Ectodermal cell (in vitro differentiated cells): ENCODE results near the gene SH3PXD2B.

ENCODE experiments used
- H3K27ac ChIP-seq: 2 replicates; pipeline ENCODE4 v1.7.0; 2013; ENCODE audit warnings: mild to moderate bottlenecking, low read depth, low read length; ENCODE audit not compliant: insufficient read depth, poor library complexity, severe bottlenecking
- H3K27me3 ChIP-seq: 2 replicates; pipeline ENCODE4 v1.7.0; 2013; ENCODE audit warnings: mild to moderate bottlenecking, low read length; ENCODE audit not compliant: insufficient read depth, control insufficient read depth, poor library complexity, severe bottlenecking
- H3K36me3 ChIP-seq: one replicate; pipeline ENCODE4 v1.7.0; 2013; ENCODE audit warnings: low read length; ENCODE audit not compliant: control insufficient read depth, insufficient read depth
- H3K4me1 ChIP-seq: one replicate; pipeline ENCODE4 v1.7.0; 2013; ENCODE audit warnings: low read length; ENCODE audit not compliant: control insufficient read depth, insufficient read depth
- H3K4me3 ChIP-seq: 2 replicates; pipeline ENCODE4 v1.7.0; 2013; ENCODE audit warnings: low read depth, low read length, control low read depth; ENCODE audit not compliant: insufficient read depth
- H3K9me3 ChIP-seq: 2 replicates; pipeline ENCODE4 v1.7.0; 2013; ENCODE audit warnings: mild to moderate bottlenecking, low read length, moderate library complexity; ENCODE audit not compliant: control insufficient read depth
- WGBS, 2 experiments: methylation state at CpG; one replicate each; pipeline ENCODE4 v1.1.7; 2013; ENCODE audit warnings: missing lambda C conversion rate in 2 of 2; 5-methylcytosine and 5-hydroxymethylcytosine counted together

SH3PXD2B gene

DNA sequence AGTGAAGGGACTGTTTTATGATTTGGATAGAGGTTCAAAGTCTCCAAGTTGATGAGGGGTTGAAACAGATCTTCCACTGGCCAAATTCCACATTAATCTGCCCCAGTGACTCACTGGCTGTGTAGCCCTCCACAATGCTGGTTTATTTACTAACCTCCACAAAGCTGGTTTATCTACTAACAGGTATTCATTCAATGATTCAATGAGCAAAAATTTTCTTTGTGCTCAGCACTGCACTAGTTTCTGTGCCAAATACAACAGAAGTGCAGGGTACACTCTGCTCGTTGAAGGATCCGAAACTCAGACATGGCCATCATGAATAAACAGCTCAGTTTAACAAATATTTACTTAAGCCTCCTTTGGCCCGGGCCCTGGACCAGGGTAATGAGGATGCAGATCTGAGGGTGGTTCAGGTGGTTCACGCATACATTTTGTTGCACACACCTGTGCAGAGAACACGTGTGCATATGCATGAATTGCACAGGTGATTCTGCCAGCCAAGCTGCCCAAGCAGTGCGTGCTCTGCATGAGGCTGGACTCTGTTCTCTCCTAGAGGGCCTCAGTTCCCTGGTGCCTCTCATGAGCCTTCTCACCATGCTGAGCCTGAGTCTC, 71.0 kb downstream of the SH3PXD2B start:
- Histone ChIP-seq H3K36me3 (peaks cover 37% of the 10 kb centered on the region), H3K4me1 (no peaks in the 10 kb centered on the region), H3K9me3 (no peaks in the 10 kb centered on the region), H3K27me3 (no peaks in the 10 kb centered on the region), H3K27ac (no peak overlapping the region), H3K4me3 (no peak overlapping the region)
- 86 to 87% methylated on average over 6 of the region's 6 CpGs for WGBS, 2 experiments

- 95 to 96% methylated on average over 21 of the region's 21 CpGs for WGBS, 2 experiments
- Histone ChIP-seq H3K27me3 (no peaks in the 10 kb centered on the region), H3K9me3 (no peaks in the 10 kb centered on the region), H3K4me1 (no peaks in the 10 kb centered on the region), H3K36me3 (peaks cover 29% of the 10 kb centered on the region), H3K4me3 (no peak overlapping the region), H3K27ac (no peak overlapping the region)
These were observed 73.2 kb downstream of the SH3PXD2B start for GRCh38 chr5:172380987-172381643.

DNA sequence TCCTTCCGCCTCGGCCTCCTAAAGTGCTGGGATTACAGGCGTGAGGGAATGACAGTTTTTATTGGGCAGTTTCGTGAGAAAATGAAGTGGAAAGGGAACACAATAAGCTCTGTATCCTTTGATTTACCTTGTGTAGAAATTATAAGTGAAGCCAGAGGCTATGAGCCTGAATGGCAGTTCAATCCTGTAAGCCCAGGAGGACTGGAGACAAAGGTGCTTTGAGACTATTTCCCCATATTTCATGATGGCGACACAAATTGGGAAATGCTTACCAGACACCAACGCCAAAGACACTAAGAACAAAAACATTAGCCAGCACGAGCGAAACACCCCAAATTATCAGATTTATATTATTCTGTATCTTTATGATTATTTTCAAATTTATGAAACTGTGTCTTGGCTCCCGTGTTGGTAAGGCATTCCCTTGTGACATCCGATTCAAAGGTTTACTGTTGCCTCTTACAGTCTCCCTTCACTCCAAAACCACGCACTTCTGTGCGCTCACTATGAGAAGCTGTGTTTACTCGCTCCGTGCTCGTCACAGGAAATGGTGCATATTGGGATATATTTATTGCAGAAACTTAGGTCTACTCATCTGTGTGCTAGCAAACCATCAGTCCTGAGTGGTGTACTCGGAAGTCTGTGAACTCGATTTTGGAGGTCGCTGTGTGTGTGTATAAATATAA, 73.9 kb downstream of the SH3PXD2B start:
- Histone ChIP-seq H3K4me3 (no peak overlapping the region), H3K27me3 (no peaks in the 10 kb centered on the region), H3K9me3 (no peaks in the 10 kb centered on the region), H3K27ac (no peak overlapping the region), H3K36me3 (peaks cover 29% of the 10 kb centered on the region), H3K4me1 (no peaks in the 10 kb centered on the region)
- WGBS, 2 experiments, result 96% methylated on average over 15 to 18 of the region's 18 CpGs

DNA sequence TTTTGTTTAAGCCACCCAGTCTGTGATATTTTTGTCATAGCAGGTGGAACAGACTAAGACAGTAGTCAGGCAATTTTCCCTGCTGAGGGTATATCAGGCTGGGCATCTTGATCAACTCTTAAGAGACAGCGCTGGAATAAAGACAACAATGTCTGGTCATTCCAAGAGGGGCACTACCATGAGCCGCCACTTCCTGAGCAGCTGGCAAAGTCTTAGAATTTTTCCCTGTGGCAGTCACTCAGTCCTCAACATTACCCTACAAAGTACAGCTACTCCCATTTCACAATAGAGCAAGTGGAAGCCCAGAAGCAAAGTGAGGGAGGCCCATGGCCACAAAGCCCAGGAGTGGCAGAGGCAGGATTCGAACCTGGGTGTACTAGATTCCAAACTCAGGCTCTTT, 74.8 kb downstream of the SH3PXD2B start:
- H3K27me3 ChIP-seq, result no peaks in the 10 kb centered on the region
- H3K27ac ChIP-seq, result no peak overlapping the region
- H3K9me3 ChIP-seq, result no peaks in the 10 kb centered on the region
- H3K4me1 ChIP-seq, result no peaks in the 10 kb centered on the region
- H3K36me3 ChIP-seq, result peaks cover 29% of the 10 kb centered on the region
- WGBS, 2 experiments, result 96 to 97% methylated on average over 3 of the region's 3 CpGs
- H3K4me3 ChIP-seq, result no peak overlapping the region

DNA sequence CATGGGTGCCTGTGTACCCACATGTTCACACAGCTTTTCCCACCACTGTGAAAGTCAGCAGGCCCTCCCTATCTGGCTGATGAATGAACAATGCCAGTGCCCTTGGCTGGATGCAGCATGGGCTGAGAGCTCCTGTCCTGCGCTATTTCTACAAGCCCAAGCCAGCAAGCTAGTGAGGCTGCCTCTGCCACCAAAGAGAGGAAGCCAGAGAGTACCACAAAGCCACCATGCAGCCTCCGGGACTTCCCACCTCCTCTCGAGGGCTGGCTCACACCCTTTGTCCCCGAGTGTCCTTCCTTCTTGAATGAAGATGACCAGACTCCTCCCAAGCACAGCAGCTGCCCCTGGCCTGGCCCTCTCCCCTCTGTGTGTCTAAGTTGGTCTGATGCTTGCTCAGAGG, 76.5 kb downstream of the SH3PXD2B start:
- Histone ChIP-seq H3K36me3 (peaks cover 34% of the 10 kb centered on the region), H3K4me3 (no peak overlapping the region)

DNA sequence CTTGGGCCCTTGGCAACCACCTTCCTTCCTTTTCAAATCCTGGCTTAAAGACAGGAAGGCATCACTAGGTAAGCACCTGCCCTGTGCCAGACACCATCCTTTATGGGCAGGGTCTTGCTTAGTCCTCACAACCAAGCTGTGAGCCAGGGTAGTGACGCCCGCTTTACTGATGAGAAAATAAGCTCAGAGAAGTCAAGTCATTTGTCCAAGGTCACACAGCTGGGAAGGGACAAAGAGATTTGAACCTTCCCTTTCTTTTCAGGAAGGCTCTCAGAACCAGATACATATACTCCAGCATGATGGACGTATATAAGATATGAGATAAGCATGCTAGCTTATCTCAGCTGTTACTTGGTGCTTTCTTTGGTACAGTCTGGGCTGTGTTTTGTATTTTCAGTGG, 76.9 kb downstream of the SH3PXD2B start:
- no peak overlapping the region for H3K4me3 ChIP-seq
- no peaks in the 10 kb centered on the region for H3K9me3 ChIP-seq
- H3K27me3 ChIP-seq, result no peaks in the 10 kb centered on the region
- H3K4me1 ChIP-seq, result no peaks in the 10 kb centered on the region
- peaks cover 34% of the 10 kb centered on the region for H3K36me3 ChIP-seq
- 91 to 99% methylated on average over 3 of the region's 3 CpGs for WGBS, 2 experiments
- no peak overlapping the region for H3K27ac ChIP-seq

More for the DNA sequence above, 76.5 kb downstream of the SH3PXD2B start:
- WGBS, 2 experiments, result 90 to 95% methylated on average over 4 of the region's 4 CpGs
- no peaks in the 10 kb centered on the region for H3K4me1 ChIP-seq
- H3K9me3 ChIP-seq, result no peaks in the 10 kb centered on the region
- no peak overlapping the region for H3K27ac ChIP-seq
- H3K27me3 ChIP-seq, result no peaks in the 10 kb centered on the region

GRCh38 chr5:172374783-172375182, 79.5 kb downstream of the SH3PXD2B start:
- Histone ChIP-seq H3K27ac (no peak overlapping the region), H3K4me1 (no peaks in the 10 kb centered on the region), H3K4me3 (no peak overlapping the region), H3K36me3 (peaks cover 22% of the 10 kb centered on the region), H3K9me3 (no peaks in the 10 kb centered on the region), H3K27me3 (no peaks in the 10 kb centered on the region)
- WGBS, 2 experiments, result 85 to 95% methylated on average over 6 of the region's 6 CpGs

DNA sequence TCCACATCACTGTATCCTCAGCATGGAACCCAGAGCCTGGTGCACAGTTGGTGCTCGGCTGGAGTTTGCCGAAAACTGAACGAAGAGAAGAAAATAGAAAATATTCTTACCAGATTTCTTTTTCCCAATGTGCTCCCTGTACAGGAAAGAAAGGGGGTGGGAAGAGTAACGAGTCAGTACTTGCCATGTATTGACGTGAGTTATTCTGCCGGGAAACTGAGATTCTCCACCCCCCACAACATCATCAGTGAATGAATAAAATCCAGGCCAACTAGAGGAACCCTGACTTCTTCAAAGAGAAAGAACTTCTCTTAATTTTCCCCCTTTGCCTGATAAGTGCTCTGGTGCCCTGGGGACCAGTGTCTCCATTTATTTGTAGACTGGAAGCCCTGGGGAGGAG, 80.6 kb downstream of the SH3PXD2B start:
- Histone ChIP-seq H3K36me3 (peaks cover 17% of the 10 kb centered on the region), H3K9me3 (no peaks in the 10 kb centered on the region), H3K4me1 (no peaks in the 10 kb centered on the region), H3K4me3 (no peak overlapping the region), H3K27me3 (no peaks in the 10 kb centered on the region), H3K27ac (no peak overlapping the region)
- 97 to 99% methylated on average over 6 of the region's 6 CpGs for WGBS, 2 experiments

GRCh38 chr5:172371684-172372083, 82.6 kb downstream of the SH3PXD2B start:
- Histone ChIP-seq H3K27me3 (no peaks in the 10 kb centered on the region), H3K27ac (no peak overlapping the region)
- WGBS, 2 experiments, result 94 to 97% methylated on average over 7 of the region's 7 CpGs

More at GRCh38 chr5:172371684-172372083, 82.6 kb downstream of the SH3PXD2B start:
- Histone ChIP-seq H3K4me3 (no peak overlapping the region), H3K4me1 (no peaks in the 10 kb centered on the region), H3K36me3 (peaks cover 12% of the 10 kb centered on the region), H3K9me3 (no peaks in the 10 kb centered on the region)
